GM23248 (cell line): ENCODE data around the gene WSB2. TPM values are rescaled to one million over a fixed set of nuclear protein-coding genes. Genes with fewer than 3 reads are reported as not detected.
"Not testable (repeated sequence)": the region's sequence is repeated elsewhere in the genome, so short reads cannot be mapped to it uniquely, and the experiment has no call there.

Experiments
- DNase-seq: peaks from one replicate; pipeline ENCODE4 v3.0.0-alpha.2; 2015
- H2AFZ ChIP-seq: fragments of 200-600 bp; sonication (generic); 2 replicates; pipeline ENCODE4 v1.6.1; 2016; ENCODE audit warnings: antibody characterized with exemption
- H3F3A ChIP-seq: fragments of 200-600 bp; sonication (generic); 2 replicates; pipeline ENCODE4 v1.6.1; 2016; ENCODE audit warnings: mild to moderate bottlenecking, antibody characterized with exemption, mixed run types; ENCODE audit not compliant: insufficient read depth
- H3K27ac ChIP-seq: fragments of 200-600 bp; sonication (generic); 2 replicates; pipeline ENCODE4 v1.5.1; 2016; ENCODE audit warnings: mild to moderate bottlenecking
- H3K27me3 ChIP-seq: fragments of 200-600 bp; sonication (generic); replicated peaks from 2 replicates; pipeline ENCODE4 v1.6.1; 2016; ENCODE audit warnings: mild to moderate bottlenecking; ENCODE audit not compliant: insufficient read depth
- H3K36me3 ChIP-seq: fragments of 200-600 bp; sonication (generic); 2 replicates; pipeline ENCODE4 v1.6.1; 2016; ENCODE audit warnings: low read depth, mild to moderate bottlenecking
- H3K4me1 ChIP-seq: fragments of 200-600 bp; sonication (generic); 2 replicates; pipeline ENCODE4 v1.6.1; 2016; ENCODE audit warnings: mild to moderate bottlenecking; ENCODE audit not compliant: insufficient read depth
- H3K4me2 ChIP-seq: fragments of 200-600 bp; sonication (generic); one replicate; pipeline ENCODE4 v1.6.1; 2016; ENCODE audit warnings: mild to moderate bottlenecking; ENCODE audit not compliant: unreplicated experiment
- H3K4me3 ChIP-seq: fragments of 200-600 bp; sonication (generic); 2 replicates; pipeline ENCODE4 v1.5.1; 2016; ENCODE audit warnings: mild to moderate bottlenecking
- H3K79me2 ChIP-seq: fragments of 200-600 bp; sonication (generic); 2 replicates; pipeline ENCODE4 v1.6.1; 2016; ENCODE audit warnings: mild to moderate bottlenecking; ENCODE audit not compliant: insufficient read depth
- H3K9ac ChIP-seq: fragments of 200-600 bp; sonication (generic); 2 replicates; pipeline ENCODE4 v1.6.1; 2016; ENCODE audit warnings: mild to moderate bottlenecking
- H3K9me2 ChIP-seq: fragments of 200-600 bp; sonication (generic); 2 replicates; pipeline ENCODE4 v1.6.1; 2016; ENCODE audit warnings: mixed run types, mild to moderate bottlenecking, moderate library complexity; ENCODE audit not compliant: insufficient read depth
- H3K9me3 ChIP-seq: fragments of 200-600 bp; sonication (generic); one replicate; pipeline ENCODE4 v1.6.1; 2017; ENCODE audit warnings: low read depth
- H4K20me1 ChIP-seq: fragments of 200-600 bp; sonication (generic); 2 replicates; pipeline ENCODE4 v1.6.0; 2016; ENCODE audit not compliant: insufficient read depth
- EZH2 ChIP-seq: fragments of 200-600 bp; sonication (generic); IDR thresholded peaks from 2 replicates; pipeline ENCODE4 v1.6.1; 2018; ENCODE audit warnings: antibody characterized with exemption, mild to moderate bottlenecking; ENCODE audit not compliant: insufficient read depth, poor library complexity, severe bottlenecking
- EZH2phosphoT487 ChIP-seq: fragments of 200-600 bp; sonication (generic); IDR thresholded peaks from 2 replicates; pipeline ENCODE4 v1.6.1; 2018; ENCODE audit warnings: antibody characterized with exemption, moderate library complexity, mild to moderate bottlenecking, low read depth; ENCODE audit not compliant: insufficient read depth
- WGBS, 2 experiments: methylation state at CpG; one replicate each; pipeline ENCODE4 v1.1.6; 2015 to 2017; ENCODE audit warnings: low lambda C conversion rate in 2 of 2, low coverage in 1 of 2; ENCODE audit errors: missing lambda C conversion rate in 2 of 2; 5-methylcytosine and 5-hydroxymethylcytosine counted together
- in situ Hi-C: fragments of 300-500 bp; cut with MboI; formaldehyde crosslinking; loops from 2 replicates; pipeline ENCODE4 v1.15.0; 2020
- polyA plus RNA-seq: library from polyadenylated mRNA; unstranded; fragments of >200 nt; fragmentation: Nextera tagmentation; extraction: Ambion mirVana; gene quantifications from 2 replicates; pipeline ENCODE4 v1.2.1, GENCODE V29; 2016
- total RNA-seq: library from RNA; depleted of rRNA; stranded (reverse); fragments of >200 nt; shearing (Covaris generic); gene quantifications from 2 replicates; pipeline ENCODE4 v1.2.3, GENCODE V29; 2014

Gene WSB2
- total and polyA plus RNA-seq, 2 experiments from 2014 or later, result 65.8 to 162 TPM

GRCh38 chr12:118022728-118023109 lies 38.3 kb downstream of the WSB2 start:
- 95 to 100% methylated on average over 3 of the region's 3 CpGs for WGBS, 2 experiments
- no peaks in the 10 kb centered on the region for H3K4me1 ChIP-seq
- H3K79me2 ChIP-seq, result peaks cover 15% of the 10 kb centered on the region
- H3K27me3 ChIP-seq, result no peaks in the 10 kb centered on the region
- no peak for DNase-seq
- H3K27ac ChIP-seq, result no peak overlapping the region
- H2AFZ ChIP-seq, result no peak overlapping the region
- in situ Hi-C loops, result loop anchor here (10.0 kb wide), 1 partner anchor 148 kb away; no protein-coding TSS in a partner anchor
- H3K9me3 ChIP-seq, result no peaks in the 10 kb centered on the region
- no peak overlapping the region for H3K9ac ChIP-seq
- no peak overlapping the region for H3K4me3 ChIP-seq
- no peaks in the 10 kb centered on the region for H3K9me2 ChIP-seq
- H3K36me3 ChIP-seq, result peaks cover 9% of the 10 kb centered on the region; the same call in 1 of the 2 replicates
- H3K4me2 ChIP-seq, result no peak overlapping the region
- H4K20me1 ChIP-seq, result no peaks in the 10 kb centered on the region
- no peaks in the 10 kb centered on the region for H3F3A ChIP-seq
- TF ChIP-seq EZH2phosphoT487, result no peak
- no peak for TF ChIP-seq EZH2

GRCh38 chr12:118022097-118022727 lies 38.8 kb downstream of the WSB2 start:
- H3K79me2 ChIP-seq, result peaks cover 20% of the 10 kb centered on the region
- not testable (repeated sequence) for H3K9ac ChIP-seq, H3K4me1 ChIP-seq, H3K9me2 ChIP-seq, H3K4me3 ChIP-seq, H3K27ac ChIP-seq, H3K36me3 ChIP-seq, H3K4me2 ChIP-seq, H3K9me3 ChIP-seq, H3F3A ChIP-seq, H3K27me3 ChIP-seq, H4K20me1 ChIP-seq, H2AFZ ChIP-seq, DNase-seq
- in situ Hi-C loops, result loop anchor here (10.0 kb wide), 1 partner anchor 147 kb away; no protein-coding TSS in a partner anchor
- WGBS, 2 experiments, result 91 to 96% methylated on average over 13 of the region's 13 CpGs

GRCh38 chr12:118020036-118020435 lies 40.9 kb downstream of the WSB2 start:
- no peaks in the 10 kb centered on the region for H3K27me3 ChIP-seq
- no peak overlapping the region for H3K4me2 ChIP-seq
- no peak overlapping the region for H3K9ac ChIP-seq
- H2AFZ ChIP-seq, result no peak overlapping the region
- H3K9me2 ChIP-seq, result no peaks in the 10 kb centered on the region
- peaks cover 27% of the 10 kb centered on the region for H3K79me2 ChIP-seq
- no peak overlapping the region for H3K4me3 ChIP-seq
- no peak for DNase-seq
- WGBS, 2 experiments, result 55 to 60% methylated on average over 1 of the region's 1 CpG
- no peaks in the 10 kb centered on the region for H3F3A ChIP-seq
- no peaks in the 10 kb centered on the region for H3K9me3 ChIP-seq
- no peak overlapping the region for H3K27ac ChIP-seq
- no peak for TF ChIP-seq EZH2phosphoT487
- TF ChIP-seq EZH2, result no peak
- H3K4me1 ChIP-seq, result peaks cover 4% of the 10 kb centered on the region; the same call in 1 of the 2 replicates
- H4K20me1 ChIP-seq, result no peaks in the 10 kb centered on the region
- in situ Hi-C loops, result loop anchor here (10.0 kb wide), 1 partner anchor 145 kb away; no protein-coding TSS in a partner anchor
- H3K36me3 ChIP-seq, result no peaks in the 10 kb centered on the region

- peak overlapping the region; percentile 86; the same call in 1 of the 2 replicates for H3K9ac ChIP-seq
- no peak overlapping the region for H3K27ac ChIP-seq
- H3K79me2 ChIP-seq, result peaks cover 27% of the 10 kb centered on the region
- H4K20me1 ChIP-seq, result no peaks in the 10 kb centered on the region
- in situ Hi-C loops, result no loop called here
- TF ChIP-seq EZH2phosphoT487 (no peak), EZH2 (no peak)
- no peaks in the 10 kb centered on the region for H3K36me3 ChIP-seq
- no peaks in the 10 kb centered on the region for H3K27me3 ChIP-seq
- H3K9me3 ChIP-seq, result no peaks in the 10 kb centered on the region
- H3K9me2 ChIP-seq, result no peaks in the 10 kb centered on the region
- peak overlapping the region; percentile 84; the same call in 1 of the 2 replicates for H3K4me3 ChIP-seq
- no peaks in the 10 kb centered on the region for H3F3A ChIP-seq
- peaks cover 4% of the 10 kb centered on the region; the same call in 1 of the 2 replicates for H3K4me1 ChIP-seq
- H3K4me2 ChIP-seq, result no peak overlapping the region
- H2AFZ ChIP-seq, result no peak overlapping the region
- no peak for DNase-seq
Observed at GRCh38 chr12:118017926-118018325, 43.1 kb downstream of the WSB2 start.
